ENCODE measurements around the gene BUD31. TPM values are rescaled to one million over a fixed set of nuclear protein-coding genes. Genes with fewer than 3 reads are reported as not detected.

Gene BUD31
- total RNA-seq, 1 experiment from 2014 or later, result 104 TPM

DNA sequence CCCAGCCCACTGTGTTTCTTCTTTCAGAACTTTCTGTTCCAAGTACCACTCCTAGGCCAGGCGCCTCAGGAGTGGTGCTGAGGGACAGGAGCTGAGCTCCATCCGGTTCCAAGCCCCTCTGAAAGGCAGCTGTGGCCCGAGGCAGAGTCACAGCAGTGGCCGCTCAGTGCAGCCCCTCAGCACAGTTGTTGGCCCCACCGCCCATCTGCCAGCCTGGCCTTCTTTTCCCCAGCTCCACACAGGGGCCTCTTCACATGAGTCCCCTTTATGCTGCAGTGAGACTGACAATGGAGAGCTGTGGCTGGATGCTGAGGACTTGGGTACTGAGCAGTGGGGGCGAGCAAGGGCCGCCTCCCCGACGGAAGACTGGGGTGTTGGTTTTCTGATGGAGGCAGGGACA is 9.5 kb downstream of the BUD31 start:
- Histone ChIP-seq H3K79me2 (ENCODE audit: insufficient read depth, low read length) (no peaks in the 10 kb centered on the region), H2BK15ac (ENCODE audit: low read depth, low read length) (no peak overlapping the region), H2BK20ac (ENCODE audit: low read depth, low read length, poor library complexity, severe bottlenecking) (no peak overlapping the region), H2BK5ac (ENCODE audit: insufficient read length, low read length) (no peak overlapping the region), H3K14ac (ENCODE audit: insufficient read depth, low read length) (no peak overlapping the region), H3K23me2 (ENCODE audit: insufficient read length, low read depth, low read length, poor library complexity, severe bottlenecking) (no peaks in the 10 kb centered on the region), H3K23ac (ENCODE audit: insufficient read length, low read depth, low read length) (no peak overlapping the region), H4K5ac (ENCODE audit: insufficient read length, low read depth, low read length) (no peak overlapping the region), H4K91ac (ENCODE audit: insufficient read length, low read depth, low read length) (no peak overlapping the region), H3K4ac (ENCODE audit: low read depth, low read length) (no peak overlapping the region), H3K79me1 (ENCODE audit: insufficient read depth, low read depth, low read length, poor library complexity, severe bottlenecking) (no peaks in the 10 kb centered on the region), H3K9me3 (ENCODE audit: control insufficient read depth, low read depth, low read length) (no peaks in the 10 kb centered on the region), H3K4me1 (ENCODE audit: insufficient read depth, low read length) (no peaks in the 10 kb centered on the region), H3K9ac (ENCODE audit: extremely low read depth, insufficient read length, low read length) (no peak overlapping the region), H3K27me3 (ENCODE audit: insufficient read depth, low read length) (no peaks in the 10 kb centered on the region), H2BK120ac (ENCODE audit: low read depth, low read length, poor library complexity, severe bottlenecking) (no peak overlapping the region), H3K4me2 (ENCODE audit: insufficient read depth, insufficient read length, low read length) (no peak overlapping the region), H3T11ph (ENCODE audit: low read length) (no peak overlapping the region), H2AFZ (ENCODE audit: low read length) (no peak overlapping the region), H4K8ac (replicated peaks; ENCODE audit: insufficient read length, low read depth, low read length) (no peak overlapping the region), H2AK5ac (ENCODE audit: insufficient read length, low read length) (no peak overlapping the region), H3K27ac (ENCODE audit: insufficient read length, low read depth, low read length) (no peak overlapping the region), H3K18ac (ENCODE audit: insufficient read length, low read depth, low read length) (no peak overlapping the region), H4K20me1 (ENCODE audit: control insufficient read depth, insufficient read depth, insufficient read length) (peaks cover 3% of the 10 kb centered on the region), H3K56ac (ENCODE audit: insufficient read length, low read depth, low read length) (no peak overlapping the region), H2BK12ac (ENCODE audit: insufficient read length, low read depth, low read length) (no peak overlapping the region)
- Mint-ChIP-seq H3K36me3 (ENCODE audit: insufficient read depth in 1 of 3, low read depth in 3 of 3) (peaks cover 50 to 89% (median 82%) of the 10 kb centered on the region in 3 experiments; a peak in 6 of 7 replicates), H3K27ac (no peak overlapping the region), H3K4me3 (no peak overlapping the region; a peak in 1 of 5 replicates), H3K9me3 (peaks cover 3 to 5% of the 10 kb centered on the region in 2 experiments; a peak in 2 of 5 replicates), H3K4me1 (peaks cover 7% of the 10 kb centered on the region in 2 experiments), H3K27me3 (ENCODE audit: low read depth) (no peaks in the 10 kb centered on the region)
- TF ChIP-seq, protein P1, sequence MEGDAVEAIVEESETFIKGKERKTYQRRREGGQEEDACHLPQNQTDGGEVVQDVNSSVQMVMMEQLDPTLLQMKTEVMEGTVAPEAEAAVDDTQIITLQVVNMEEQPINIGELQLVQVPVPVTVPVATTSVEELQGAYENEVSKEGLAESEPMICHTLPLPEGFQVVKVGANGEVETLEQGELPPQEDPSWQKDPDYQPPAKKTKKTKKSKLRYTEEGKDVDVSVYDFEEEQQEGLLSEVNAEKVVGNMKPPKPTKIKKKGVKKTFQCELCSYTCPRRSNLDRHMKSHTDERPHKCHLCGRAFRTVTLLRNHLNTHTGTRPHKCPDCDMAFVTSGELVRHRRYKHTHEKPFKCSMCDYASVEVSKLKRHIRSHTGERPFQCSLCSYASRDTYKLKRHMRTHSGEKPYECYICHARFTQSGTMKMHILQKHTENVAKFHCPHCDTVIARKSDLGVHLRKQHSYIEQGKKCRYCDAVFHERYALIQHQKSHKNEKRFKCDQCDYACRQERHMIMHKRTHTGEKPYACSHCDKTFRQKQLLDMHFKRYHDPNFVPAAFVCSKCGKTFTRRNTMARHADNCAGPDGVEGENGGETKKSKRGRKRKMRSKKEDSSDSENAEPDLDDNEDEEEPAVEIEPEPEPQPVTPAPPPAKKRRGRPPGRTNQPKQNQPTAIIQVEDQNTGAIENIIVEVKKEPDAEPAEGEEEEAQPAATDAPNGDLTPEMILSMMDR (conservative IDR thresholded peaks at IDR 0.05), result no peak
- DNase-seq, result no peak
- WGBS (ENCODE audit: extremely low coverage, insufficient read length, low lambda C conversion rate), result no CpG with 5 or more reads among the region's 9 CpGs

All from H9 (cell line).